Measurements from ENCODE around the gene RHBDF1. TPM values are rescaled to one million over a fixed set of nuclear protein-coding genes. Genes with fewer than 3 reads are reported as not detected.
A peak's percentile ranks its signal among the peaks of the same experiment; 100 is the strongest.

RHBDF1 gene
- total RNA-seq, 3 donors from 2014 or later, result 27.2 to 39.2 (median 36.9) TPM

- no peak for TF ChIP-seq CTCF (IDR thresholded peaks at IDR 0.05)
- H3K4me3 ChIP-seq, result no peak overlapping the region
- H3K4me1 ChIP-seq (ENCODE audit: low read depth), result no peaks in the 10 kb centered on the region
- no peaks in the 10 kb centered on the region for H3K36me3 ChIP-seq (ENCODE audit: low read depth)
- no peaks in the 10 kb centered on the region for H3K9me3 ChIP-seq
- DNase-seq (no peak), ATAC-seq (no peak)
- intact Hi-C loops (cut with DNase I, micrococcal nuclease), result no loop called here
Measured at GRCh38 chr16:91484-91883, 19.1 kb upstream of the RHBDF1 start.

- ATAC-seq (no peak), DNase-seq (peak in 1 of 3 donors; percentile 42)
- peaks cover 4% of the 10 kb centered on the region for H3K4me1 ChIP-seq (ENCODE audit: low read depth)
- TF ChIP-seq CTCF (IDR thresholded peaks at IDR 0.05), result no peak
- no peaks in the 10 kb centered on the region for H3K9me3 ChIP-seq
- H3K4me3 ChIP-seq, result no peak overlapping the region
- intact Hi-C loops (cut with DNase I, micrococcal nuclease), result no loop called here
- no peaks in the 10 kb centered on the region for H3K36me3 ChIP-seq (ENCODE audit: low read depth)
Measured at GRCh38 chr16:89391-90302, 17.2 kb upstream of the RHBDF1 start.

- Histone ChIP-seq H3K4me1 (ENCODE audit: low read depth) (peaks cover 11% of the 10 kb centered on the region), H3K36me3 (ENCODE audit: low read depth) (no peaks in the 10 kb centered on the region), H3K4me3 (no peak overlapping the region), H3K9me3 (no peaks in the 10 kb centered on the region)
- TF ChIP-seq CTCF (IDR thresholded peaks at IDR 0.05), result no peak
- intact Hi-C loops (cut with DNase I, micrococcal nuclease), result no loop called here
- peak in 1 of 3 donors; percentile 25 for DNase-seq
- no peak for ATAC-seq
Measured at GRCh38 chr16:88613-89012, 16.2 kb upstream of the RHBDF1 start.

- DNase-seq (no peak), ATAC-seq (no peak)
- Histone ChIP-seq H3K4me3 (no peak overlapping the region), H3K4me1 (ENCODE audit: low read depth) (peaks cover 11% of the 10 kb centered on the region), H3K9me3 (no peaks in the 10 kb centered on the region), H3K36me3 (ENCODE audit: low read depth) (no peaks in the 10 kb centered on the region)
- no peak for TF ChIP-seq CTCF (IDR thresholded peaks at IDR 0.05)
- intact Hi-C loops (cut with DNase I, micrococcal nuclease), result no loop called here
Measured at GRCh38 chr16:86483-86952, 14.1 kb upstream of the RHBDF1 start.

GRCh38 chr16:85865-86264 is 13.4 kb upstream of the RHBDF1 start:
- H3K4me1 ChIP-seq (ENCODE audit: low read depth), result peaks cover 11% of the 10 kb centered on the region
- no peak overlapping the region for H3K4me3 ChIP-seq
- no peak for ATAC-seq
- no peak for TF ChIP-seq CTCF (IDR thresholded peaks at IDR 0.05)
- no peaks in the 10 kb centered on the region for H3K9me3 ChIP-seq
- intact Hi-C loops (cut with DNase I, micrococcal nuclease), result no loop called here
- no peaks in the 10 kb centered on the region for H3K36me3 ChIP-seq (ENCODE audit: low read depth)
- no peak for DNase-seq
